SK-N-MC (cell line): ENCODE data around the gene SYNPO2.

Experiments
- EZH2 ChIP-seq: fragments of 200-600 bp; sonication (generic); IDR thresholded peaks from one replicate; pipeline ENCODE4 v1.6.1; 2017; ENCODE audit warnings: antibody characterized with exemption
- FOXP2 ChIP-seq: optimal IDR thresholded peaks from 2 replicates; pipeline ENCODE3; 2011; ENCODE audit warnings: mild to moderate bottlenecking, moderate library complexity; ENCODE audit not compliant: insufficient read depth; ENCODE audit errors: extremely low read length, control extremely low read depth
- POLR2AphosphoS5 ChIP-seq: IDR thresholded peaks from 2 replicates; pipeline ENCODE4 v1.6.1; 2012; ENCODE audit warnings: mild to moderate bottlenecking, low read depth, low read length, borderline replicate concordance

GRCh38 chr4:118962540-118962939 lies 73.9 kb downstream of the SYNPO2 start:
- TF ChIP-seq POLR2AphosphoS5 (no peak), EZH2 (no peak), FOXP2 (no peak)
